Effector memory CD8-positive, alpha-beta T cell (primary cell): ENCODE data around the gene LUC7L2.
"Not testable (repeated sequence)": the region's sequence is repeated elsewhere in the genome, so short reads cannot be mapped to it uniquely, and the experiment has no call there.

Source experiments
- ATAC-seq: fragments of 150-1000 bp; cut with Tn5 transposase; replicated peaks from 2 replicates; pipeline ENCODE4 v1.10.0; 2021; ENCODE audit warnings: mild to moderate bottlenecking, moderate library complexity
- DNase-seq, 3 experiments: peaks; one replicate each; pipeline ENCODE4 v3.0.0; 2021
- H3K27ac Mint-ChIP-seq, 2 donors: one replicate each; pipeline ENCODE4 v1.8.0; 2022; ENCODE audit warnings: mild to moderate bottlenecking in 2 of 2, mixed read lengths in 2 of 2, moderate library complexity in 2 of 2
- H3K27me3 Mint-ChIP-seq, 2 donors: one replicate each; pipeline ENCODE4 v1.8.0; 2022; ENCODE audit warnings: mixed read lengths in 2 of 2
- H3K36me3 Mint-ChIP-seq: one replicate; pipeline ENCODE4 v1.8.0; 2022; ENCODE audit warnings: mild to moderate bottlenecking, moderate library complexity, mixed read lengths; ENCODE audit not compliant: insufficient read depth
- H3K4me1 Mint-ChIP-seq, 2 donors: one replicate each; pipeline ENCODE4 v1.8.0; 2022; ENCODE audit warnings: low read depth in 2 of 2, mixed read lengths in 2 of 2
- H3K4me3 Mint-ChIP-seq, 2 donors: one replicate each; pipeline ENCODE4 v1.8.0; 2022; ENCODE audit warnings: mild to moderate bottlenecking in 2 of 2, mixed read lengths in 2 of 2, moderate library complexity in 2 of 2
- H3K9me3 Mint-ChIP-seq, 2 donors: one replicate each; pipeline ENCODE4 v1.8.0; 2022; ENCODE audit warnings: mixed read lengths in 2 of 2
- total RNA-seq, 9 experiments: gene quantifications; one replicate each; lab custom pipeline; 2026; lab: John Stamatoyannopoulos, UW

Gene LUC7L2
- total RNA-seq: 35.0 to 60.3 (median 47.2) reads per million in 9 experiments

GRCh38 chr7:139359366-139360209 lies at the start of gene LUC7L2:
Gene LUC7L2 (plus strand): TSS chr7:139359894. CDS start chr7:139360262, 368 bp downstream.
- Mint-ChIP-seq H3K27me3 (no peaks in the 10 kb centered on the region), H3K4me3 (peak within 1 kb of the TSS; percentile 93 to 97), H3K36me3 (peaks cover 42% of the 10 kb centered on the region), H3K4me1 (peaks cover 21 to 32% of the 10 kb centered on the region in 2 donors), H3K27ac (peak within 1 kb of the TSS; percentile 98 to 99), H3K9me3 (no peaks in the 10 kb centered on the region)
- ATAC-seq (peak; percentile 77), DNase-seq (peak; percentile 99)

- Mint-ChIP-seq H3K27ac (no peak overlapping the region), H3K4me1 (no peaks in the 10 kb centered on the region)
Measured at GRCh38 chr7:139317939-139318505, 41.7 kb upstream of the LUC7L2 start.

GRCh38 chr7:139321071-139321745 lies 38.5 kb upstream of the LUC7L2 start:
- no peak overlapping the region for H3K27ac Mint-ChIP-seq
- DNase-seq (no peak), ATAC-seq (no peak)
- no peaks in the 10 kb centered on the region for H3K4me1 Mint-ChIP-seq
- H3K4me3 Mint-ChIP-seq: no peak overlapping the region
- no peaks in the 10 kb centered on the region for H3K9me3 Mint-ChIP-seq
- no peaks in the 10 kb centered on the region for H3K36me3 Mint-ChIP-seq
- H3K27me3 Mint-ChIP-seq: peaks cover 0 to 6% of the 10 kb centered on the region in 2 donors

More at GRCh38 chr7:139317939-139318505, 41.7 kb upstream of the LUC7L2 start:
- peaks cover 0 to 6% of the 10 kb centered on the region in 2 donors for H3K27me3 Mint-ChIP-seq
- ATAC-seq (no peak), DNase-seq (no peak)
- H3K4me3 Mint-ChIP-seq: no peak overlapping the region
- H3K9me3 Mint-ChIP-seq: no peaks in the 10 kb centered on the region
- no peaks in the 10 kb centered on the region for H3K36me3 Mint-ChIP-seq

GRCh38 chr7:139324709-139325108 lies 35.0 kb upstream of the LUC7L2 start:
- not testable (repeated sequence) for H3K9me3 Mint-ChIP-seq, DNase-seq, H3K4me3 Mint-ChIP-seq, H3K27me3 Mint-ChIP-seq, H3K36me3 Mint-ChIP-seq, ATAC-seq, H3K4me1 Mint-ChIP-seq, H3K27ac Mint-ChIP-seq

GRCh38 chr7:139328375-139328774 lies 31.3 kb upstream of the LUC7L2 start:
- Mint-ChIP-seq H3K36me3 (no peaks in the 10 kb centered on the region), H3K4me3 (no peak overlapping the region), H3K27me3 (no peaks in the 10 kb centered on the region), H3K9me3 (peaks cover 0 to 3% of the 10 kb centered on the region in 2 donors), H3K27ac (no peak overlapping the region), H3K4me1 (peaks cover 2 to 12% of the 10 kb centered on the region in 2 donors)
- ATAC-seq (no peak), DNase-seq (no peak)

GRCh38 chr7:139329119-139329518 lies 30.6 kb upstream of the LUC7L2 start:
- H3K36me3 Mint-ChIP-seq: no peaks in the 10 kb centered on the region
- DNase-seq (no peak), ATAC-seq (no peak)
- H3K4me3 Mint-ChIP-seq: no peak overlapping the region
- peaks cover 0 to 3% of the 10 kb centered on the region in 2 donors for H3K9me3 Mint-ChIP-seq
- H3K27ac Mint-ChIP-seq: no peak overlapping the region
- peaks cover 2 to 12% of the 10 kb centered on the region in 2 donors for H3K4me1 Mint-ChIP-seq
- H3K27me3 Mint-ChIP-seq: no peaks in the 10 kb centered on the region

GRCh38 chr7:139330333-139331030 lies 29.2 kb upstream of the LUC7L2 start:
- DNase-seq (no peak), ATAC-seq (no peak)
- peaks cover 0 to 3% of the 10 kb centered on the region in 2 donors for H3K9me3 Mint-ChIP-seq
- no peak overlapping the region for H3K4me3 Mint-ChIP-seq
- H3K36me3 Mint-ChIP-seq: no peaks in the 10 kb centered on the region
- peak overlapping the region in 1 of 2 donors; percentile 62 for H3K27ac Mint-ChIP-seq
- H3K27me3 Mint-ChIP-seq: no peaks in the 10 kb centered on the region
- H3K4me1 Mint-ChIP-seq: peaks cover 2 to 12% of the 10 kb centered on the region in 2 donors

- Mint-ChIP-seq H3K9me3 (peaks cover 0 to 3% of the 10 kb centered on the region in 2 donors), H3K4me1 (peaks cover 2 to 12% of the 10 kb centered on the region in 2 donors), H3K36me3 (peaks cover 4% of the 10 kb centered on the region), H3K27ac (no peak overlapping the region), H3K27me3 (no peaks in the 10 kb centered on the region), H3K4me3 (no peak overlapping the region)
- ATAC-seq (no peak), DNase-seq (no peak)
Measured at GRCh38 chr7:139332697-139333359, 26.9 kb upstream of the LUC7L2 start.

- H3K4me1 Mint-ChIP-seq: peaks cover 2 to 12% of the 10 kb centered on the region in 2 donors
- H3K4me3 Mint-ChIP-seq, H3K27ac Mint-ChIP-seq, H3K27me3 Mint-ChIP-seq, DNase-seq, ATAC-seq, H3K36me3 Mint-ChIP-seq, H3K9me3 Mint-ChIP-seq: not testable (repeated sequence)
Measured at GRCh38 chr7:139333443-139333842, 26.3 kb upstream of the LUC7L2 start.

- H3K4me1 Mint-ChIP-seq: peaks cover 6 to 17% of the 10 kb centered on the region in 2 donors
- no peak overlapping the region for H3K27ac Mint-ChIP-seq
- H3K4me3 Mint-ChIP-seq: no peak overlapping the region
- H3K9me3 Mint-ChIP-seq: peaks cover 0 to 3% of the 10 kb centered on the region in 2 donors
- no peaks in the 10 kb centered on the region for H3K27me3 Mint-ChIP-seq
- no peak for ATAC-seq
- peaks cover 13% of the 10 kb centered on the region for H3K36me3 Mint-ChIP-seq
- no peak for DNase-seq
Measured at GRCh38 chr7:139334399-139335150, 25.1 kb upstream of the LUC7L2 start.

GRCh38 chr7:139339025-139339424 lies 20.7 kb upstream of the LUC7L2 start:
- no peak for ATAC-seq
- peak overlapping the region; percentile 100 for H3K27ac Mint-ChIP-seq
- peaks cover 24 to 31% of the 10 kb centered on the region in 2 donors for H3K4me1 Mint-ChIP-seq
- peak overlapping the region; percentile 28 to 99 for H3K4me3 Mint-ChIP-seq
- peaks cover 7 to 10% of the 10 kb centered on the region in 2 donors for H3K27me3 Mint-ChIP-seq
- no peak for DNase-seq
- peaks cover 4 to 7% of the 10 kb centered on the region in 2 donors for H3K9me3 Mint-ChIP-seq
- peaks cover 39% of the 10 kb centered on the region for H3K36me3 Mint-ChIP-seq

GRCh38 chr7:139339698-139340036 lies 20.0 kb upstream of the LUC7L2 start:
- Mint-ChIP-seq H3K36me3 (peaks cover 42% of the 10 kb centered on the region), H3K4me3 (peak overlapping the region; percentile 99), H3K27me3 (peaks cover 7 to 10% of the 10 kb centered on the region in 2 donors), H3K4me1 (peaks cover 24 to 31% of the 10 kb centered on the region in 2 donors), H3K27ac (peak overlapping the region; percentile 100), H3K9me3 (peaks cover 4 to 7% of the 10 kb centered on the region in 2 donors)
- ATAC-seq: no peak
- DNase-seq: no peak
